GM23248 (cell line): ENCODE measurements around the gene WNT7B.

Source experiments
- EZH2 ChIP-seq: fragments of 200-600 bp; sonication (generic); IDR thresholded peaks from 2 replicates; pipeline ENCODE4 v1.6.1; 2018; ENCODE audit warnings: antibody characterized with exemption, mild to moderate bottlenecking; ENCODE audit not compliant: insufficient read depth, poor library complexity, severe bottlenecking
- EZH2phosphoT487 ChIP-seq: fragments of 200-600 bp; sonication (generic); IDR thresholded peaks from 2 replicates; pipeline ENCODE4 v1.6.1; 2018; ENCODE audit warnings: antibody characterized with exemption, moderate library complexity, mild to moderate bottlenecking, low read depth; ENCODE audit not compliant: insufficient read depth

- TF ChIP-seq EZH2 (no peak), EZH2phosphoT487 (no peak)
These were observed 26.5 kb upstream of the WNT7B start for GRCh38 chr22:46003271-46004091.
